Esophagus muscularis mucosa (tissue), 4 donors: Measurements from ENCODE around the gene PRLR. TPM values are rescaled to one million over a fixed set of nuclear protein-coding genes. Genes with fewer than 3 reads are reported as not detected.

Experiments used
- DNase-seq: peaks from one replicate; pipeline ENCODE4 v3.0.0-alpha.2; 2017; ENCODE audit errors: extremely low spot score
- H3K27ac ChIP-seq, 4 donors: fragments of 200-600 bp; sonication (generic); replicated peaks in 1 of 4; 1 replicate in 3 of 4; 2 replicates in 1 of 4; pipeline ENCODE4 v1.5.1; 2016 to 2019; ENCODE audit warnings: mild to moderate bottlenecking in 1 of 4
- H3K27me3 ChIP-seq, 4 donors: fragments of 200-600 bp; sonication (generic); one replicate each; pipeline versions ENCODE4 v1.5.1 to v1.6.0; 2016 to 2019
- H3K36me3 ChIP-seq, 4 donors: fragments of 200-600 bp; sonication (generic); one replicate each; pipeline ENCODE4 v1.5.1; 2016 to 2019
- H3K4me1 ChIP-seq, 4 donors: fragments of 200-600 bp; sonication (generic); one replicate each; pipeline ENCODE4 v1.5.1; 2016 to 2019
- H3K4me3 ChIP-seq, 4 donors: fragments of 200-600 bp; sonication (generic); 1 replicate in 2 of 4; 2 replicates in 2 of 4; pipeline ENCODE4 v1.5.1; 2016 to 2019; ENCODE audit warnings: mild to moderate bottlenecking in 4 of 4, moderate library complexity in 1 of 4
- H3K9me3 ChIP-seq, 4 donors: fragments of 200-600 bp; sonication (generic); 1 replicate in 3 of 4; 2 replicates in 1 of 4; pipeline ENCODE4 v1.5.1; 2016 to 2019
- EP300 ChIP-seq: sonication (generic); formaldehyde crosslinking; IDR thresholded peaks from one replicate; pipeline ENCODE4 v1.6.1; 2017; ENCODE audit warnings: antibody characterized with exemption
- POLR2A ChIP-seq: fragments of 450-650 bp; IDR thresholded peaks from one replicate; pipeline ENCODE4 v1.6.1; 2017; ENCODE audit warnings: antibody characterized with exemption, moderate library complexity, mild to moderate bottlenecking, low read depth
- POLR2AphosphoS5 ChIP-seq, 2 donors: sonication (generic); formaldehyde crosslinking; IDR thresholded peaks; one replicate each; pipeline ENCODE4 v1.6.1; 2017; ENCODE audit warnings: antibody characterized with exemption in 2 of 2
- WGBS: methylation state at CpG from one replicate; pipeline ENCODE4 v1.1.5; 2018; 5-methylcytosine and 5-hydroxymethylcytosine counted together
- intact Hi-C: fragments of 100-400 bp; cut with DNase I; formaldehyde crosslinking; loops from one replicate; pipeline ENCODE4 v1.15.1; 2023
- total RNA-seq, 4 donors: library from RNA; depleted of rRNA; stranded (reverse); fragments of >200 nt; gene quantifications; one replicate each; pipeline versions ENCODE4 v1.1.0 to v1.2.1, GENCODE V29; 2016
- TF ChIP-seq, protein P1 (sequence below), 3 experiments: fragments of 200-600 bp in 2 of 3; fragments of 450-650 bp in 1 of 3; sonication (generic) in 2 of 3; IDR thresholded peaks; one replicate each; pipeline ENCODE4 v1.5.1; 2017 to 2019; ENCODE audit warnings: antibody characterized with exemption in 3 of 3, mild to moderate bottlenecking in 2 of 3, moderate library complexity in 1 of 3

PRLR gene
- total RNA-seq, 4 donors from 2014 or later: 0.66 to 1.7 (median 0.79) TPM

- Histone ChIP-seq H3K36me3 (no peaks in the 10 kb centered on the region), H3K4me3 (no peak overlapping the region), H3K27ac (no peak overlapping the region), H3K9me3 (no peaks in the 10 kb centered on the region), H3K27me3 (no peaks in the 10 kb centered on the region), H3K4me1 (no peaks in the 10 kb centered on the region)
- TF ChIP-seq POLR2A (no peak), EP300 (no peak), POLR2AphosphoS5 (IDR thresholded peaks at IDR 0.05) (no peak)
- TF ChIP-seq, protein P1, sequence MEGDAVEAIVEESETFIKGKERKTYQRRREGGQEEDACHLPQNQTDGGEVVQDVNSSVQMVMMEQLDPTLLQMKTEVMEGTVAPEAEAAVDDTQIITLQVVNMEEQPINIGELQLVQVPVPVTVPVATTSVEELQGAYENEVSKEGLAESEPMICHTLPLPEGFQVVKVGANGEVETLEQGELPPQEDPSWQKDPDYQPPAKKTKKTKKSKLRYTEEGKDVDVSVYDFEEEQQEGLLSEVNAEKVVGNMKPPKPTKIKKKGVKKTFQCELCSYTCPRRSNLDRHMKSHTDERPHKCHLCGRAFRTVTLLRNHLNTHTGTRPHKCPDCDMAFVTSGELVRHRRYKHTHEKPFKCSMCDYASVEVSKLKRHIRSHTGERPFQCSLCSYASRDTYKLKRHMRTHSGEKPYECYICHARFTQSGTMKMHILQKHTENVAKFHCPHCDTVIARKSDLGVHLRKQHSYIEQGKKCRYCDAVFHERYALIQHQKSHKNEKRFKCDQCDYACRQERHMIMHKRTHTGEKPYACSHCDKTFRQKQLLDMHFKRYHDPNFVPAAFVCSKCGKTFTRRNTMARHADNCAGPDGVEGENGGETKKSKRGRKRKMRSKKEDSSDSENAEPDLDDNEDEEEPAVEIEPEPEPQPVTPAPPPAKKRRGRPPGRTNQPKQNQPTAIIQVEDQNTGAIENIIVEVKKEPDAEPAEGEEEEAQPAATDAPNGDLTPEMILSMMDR (IDR thresholded peaks at IDR 0.05): no peak
- WGBS: 72% methylated on average over 5 of the region's 5 CpGs
- intact Hi-C loops: no loop called here
- DNase-seq: no peak
Observed at GRCh38 chr5:35012796-35013195, 217.5 kb downstream of the PRLR start.

GRCh38 chr5:35012365-35012764, 217.9 kb downstream of the PRLR start:
- Histone ChIP-seq H3K27me3 (no peaks in the 10 kb centered on the region), H3K4me1 (no peaks in the 10 kb centered on the region), H3K27ac (no peak overlapping the region), H3K9me3 (no peaks in the 10 kb centered on the region), H3K36me3 (no peaks in the 10 kb centered on the region), H3K4me3 (no peak overlapping the region)
- TF ChIP-seq EP300 (no peak), POLR2AphosphoS5 (IDR thresholded peaks at IDR 0.05) (no peak), POLR2A (no peak)
- TF ChIP-seq, protein P1 (IDR thresholded peaks at IDR 0.05): no peak
- no peak for DNase-seq
- WGBS: 59% methylated on average over 3 of the region's 3 CpGs
- intact Hi-C loops: no loop called here

- Histone ChIP-seq H3K36me3 (no peaks in the 10 kb centered on the region), H3K4me1 (no peaks in the 10 kb centered on the region), H3K9me3 (no peaks in the 10 kb centered on the region), H3K27ac (no peak overlapping the region), H3K4me3 (no peak overlapping the region), H3K27me3 (no peaks in the 10 kb centered on the region)
- intact Hi-C loops: no loop called here
- TF ChIP-seq POLR2AphosphoS5 (IDR thresholded peaks at IDR 0.05) (no peak), EP300 (no peak)
- TF ChIP-seq, protein P1 (IDR thresholded peaks at IDR 0.05): no peak
- DNase-seq: no peak
Observed at GRCh38 chr5:35010676-35011075, 219.6 kb downstream of the PRLR start.

GRCh38 chr5:35009657-35010056, 220.6 kb downstream of the PRLR start:
- Histone ChIP-seq H3K9me3 (no peaks in the 10 kb centered on the region), H3K27ac (no peak overlapping the region), H3K36me3 (no peaks in the 10 kb centered on the region), H3K4me3 (no peak overlapping the region), H3K27me3 (peaks cover 0 to 1% (median 0%) of the 10 kb centered on the region in 4 donors), H3K4me1 (no peaks in the 10 kb centered on the region)
- TF ChIP-seq EP300: no peak
- TF ChIP-seq POLR2A: no peak
- TF ChIP-seq POLR2AphosphoS5 (IDR thresholded peaks at IDR 0.05): no peak
- TF ChIP-seq, protein P1 (IDR thresholded peaks at IDR 0.05): no peak
- 86% methylated on average over 3 of the region's 3 CpGs for WGBS
- DNase-seq: no peak
- intact Hi-C loops: no loop called here

- TF ChIP-seq EP300 (no peak), POLR2A (no peak), POLR2AphosphoS5 (IDR thresholded peaks at IDR 0.05) (no peak)
- TF ChIP-seq, protein P1 (IDR thresholded peaks at IDR 0.05): no peak
- no peak for DNase-seq
- intact Hi-C loops: no loop called here
- Histone ChIP-seq H3K27me3 (peaks cover 0 to 7% (median 0%) of the 10 kb centered on the region in 4 donors), H3K9me3 (no peaks in the 10 kb centered on the region), H3K4me3 (no peak overlapping the region), H3K4me1 (no peaks in the 10 kb centered on the region), H3K36me3 (no peaks in the 10 kb centered on the region), H3K27ac (no peak overlapping the region)
- WGBS: 86% methylated on average over 2 of the region's 2 CpGs
Observed at GRCh38 chr5:35009019-35009418, 221.3 kb downstream of the PRLR start.
